Thymus (tissue), 11 donors: Measurements from ENCODE around the gene TNFAIP6. TPM values are rescaled to one million over a fixed set of nuclear protein-coding genes. Genes with fewer than 3 reads are reported as not detected.

Experiments
- DNase-seq, 9 donors: peaks; one replicate each; pipeline ENCODE4 v3.0.0-alpha.2; 2013; ENCODE audit warnings: low spot score in 9 of 9, low read depth in 6 of 9, missing footprints in 1 of 9
- H3K27ac ChIP-seq, 2 donors: one replicate each; pipeline ENCODE4 v1.5.1; 2013; ENCODE audit warnings: control low read depth in 1 of 2, low read depth in 1 of 2, low read length in 1 of 2, mild to moderate bottlenecking in 1 of 2, moderate library complexity in 1 of 2
- H3K27me3 ChIP-seq, 2 donors: one replicate each; pipeline ENCODE4 v1.5.1; 2013; ENCODE audit warnings: low read length in 1 of 2; ENCODE audit not compliant: control insufficient read depth in 2 of 2, insufficient read depth in 1 of 2
- H3K36me3 ChIP-seq, 2 donors: one replicate each; pipeline ENCODE4 v1.5.1; 2013; ENCODE audit warnings: low read length in 1 of 2, mild to moderate bottlenecking in 1 of 2, moderate library complexity in 1 of 2; ENCODE audit not compliant: control insufficient read depth in 2 of 2, insufficient read depth in 2 of 2
- H3K4me1 ChIP-seq, 2 donors: one replicate each; pipeline ENCODE4 v1.5.1; 2013; ENCODE audit warnings: low read length in 2 of 2; ENCODE audit not compliant: control insufficient read depth in 2 of 2, insufficient read depth in 2 of 2
- H3K4me3 ChIP-seq, 2 donors: one replicate each; pipeline ENCODE4 v1.5.1; 2013; ENCODE audit warnings: low read length in 2 of 2, control low read depth in 1 of 2, mild to moderate bottlenecking in 1 of 2
- H3K9me3 ChIP-seq, 2 donors: one replicate each; pipeline ENCODE4 v1.5.1; 2013; ENCODE audit warnings: low read length in 1 of 2, mild to moderate bottlenecking in 1 of 2; ENCODE audit not compliant: control insufficient read depth in 2 of 2, insufficient read depth in 1 of 2
- WGBS: extraction: QIAGEN DNeasy Blood & Tissue Kit; methylation state at CpG from one replicate; pipeline ENCODE4 v1.1.7; 2013; 5-methylcytosine and 5-hydroxymethylcytosine counted together
- polyA plus RNA-seq: library from polyadenylated mRNA; stranded (reverse); fragments of 200-250 nt; gene quantifications from one replicate; pipeline ENCODE4 v1.2.3, GENCODE V29; 2013
- total RNA-seq: library from RNA; stranded (reverse); fragments of 120-200 nt; gene quantifications from one replicate; pipeline ENCODE4 v1.2.4, GENCODE V29; 2013
- donor health status: healthy.

Gene TNFAIP6
- total and polyA plus RNA-seq, 2 donors, result 2.3 to 3.3 TPM

DNA sequence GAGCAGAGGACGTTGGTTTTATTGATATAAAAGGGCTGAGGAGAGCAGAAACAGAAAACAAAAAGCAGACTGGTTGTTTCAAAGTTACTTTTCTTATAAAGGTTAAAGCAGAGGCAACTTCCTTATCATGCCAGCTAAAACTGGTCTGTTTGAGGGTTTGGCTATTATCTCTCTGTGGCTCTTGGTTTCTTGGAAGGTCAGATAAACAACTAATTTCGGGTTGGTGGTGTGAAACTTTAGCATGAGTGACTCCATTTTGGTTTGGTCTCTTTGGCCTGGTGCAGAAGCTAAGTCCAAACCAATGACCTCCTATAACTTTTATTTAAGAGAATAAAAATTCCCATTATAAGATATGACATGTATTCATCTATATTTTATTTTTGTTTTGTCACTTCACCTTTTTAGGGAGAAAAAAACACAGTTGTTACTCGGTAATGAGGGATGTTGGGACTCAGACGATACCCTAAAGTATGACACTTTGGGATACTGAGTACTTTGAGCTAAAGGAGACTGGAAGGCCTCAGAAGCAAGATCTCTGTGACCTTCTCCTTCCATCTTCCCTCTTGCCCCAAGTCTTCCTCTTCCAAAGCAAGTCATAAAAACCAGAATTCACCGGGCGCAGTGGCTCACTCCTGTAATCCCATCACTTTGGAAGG, 23.3 kb downstream of the TNFAIP6 start:
- no peak for DNase-seq
- H3K4me3 ChIP-seq, result no peak overlapping the region
- H3K27ac ChIP-seq, result no peak overlapping the region
- H3K36me3 ChIP-seq, result no peaks in the 10 kb centered on the region
- 90% methylated on average over 6 of the region's 6 CpGs for WGBS
- peaks cover 0 to 2% of the 10 kb centered on the region in 2 donors for H3K4me1 ChIP-seq
- H3K27me3 ChIP-seq, result no peaks in the 10 kb centered on the region
- no peaks in the 10 kb centered on the region for H3K9me3 ChIP-seq

GRCh38 chr2:151381266-151381665, 23.9 kb downstream of the TNFAIP6 start:
- Histone ChIP-seq H3K27me3 (no peaks in the 10 kb centered on the region), H3K36me3 (no peaks in the 10 kb centered on the region), H3K27ac (no peak overlapping the region), H3K4me1 (peaks cover 0 to 2% of the 10 kb centered on the region in 2 donors), H3K9me3 (no peaks in the 10 kb centered on the region), H3K4me3 (no peak overlapping the region)
- DNase-seq, result no peak
- 96% methylated on average over 2 of the region's 2 CpGs for WGBS

- no peaks in the 10 kb centered on the region for H3K27me3 ChIP-seq
- no peaks in the 10 kb centered on the region for H3K9me3 ChIP-seq
- H3K27ac ChIP-seq, result no peak overlapping the region
- H3K4me3 ChIP-seq, result no peak overlapping the region
- 97% methylated on average over 4 of the region's 4 CpGs for WGBS
- no peaks in the 10 kb centered on the region for H3K4me1 ChIP-seq
- no peak for DNase-seq
- no peaks in the 10 kb centered on the region for H3K36me3 ChIP-seq
Measured at GRCh38 chr2:151388011-151388410, 30.6 kb downstream of the TNFAIP6 start.

DNA sequence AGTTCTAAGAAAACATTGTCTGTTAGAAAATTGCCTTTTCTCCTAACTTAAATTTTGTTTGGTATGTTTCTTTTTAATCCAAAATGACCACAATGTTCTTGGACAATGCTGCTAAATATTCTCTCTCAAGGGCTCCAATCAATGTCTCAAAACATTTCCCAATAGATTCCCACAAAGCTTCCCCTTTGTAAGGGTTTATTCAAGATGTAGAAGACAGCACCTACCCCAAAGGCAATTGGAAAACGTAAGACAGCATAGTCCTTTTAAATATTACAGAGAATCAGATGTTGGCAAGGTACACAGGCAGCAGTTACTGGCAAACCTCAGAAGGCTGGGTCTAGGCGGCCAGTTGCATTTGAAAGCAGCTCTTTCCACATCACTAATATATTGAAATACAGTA, 34.0 kb downstream of the TNFAIP6 start:
- DNase-seq, result no peak
- Histone ChIP-seq H3K4me1 (no peaks in the 10 kb centered on the region), H3K27ac (no peak overlapping the region), H3K27me3 (no peaks in the 10 kb centered on the region), H3K36me3 (no peaks in the 10 kb centered on the region), H3K9me3 (no peaks in the 10 kb centered on the region), H3K4me3 (no peak overlapping the region)
- 90% methylated on average over 2 of the region's 2 CpGs for WGBS

DNA sequence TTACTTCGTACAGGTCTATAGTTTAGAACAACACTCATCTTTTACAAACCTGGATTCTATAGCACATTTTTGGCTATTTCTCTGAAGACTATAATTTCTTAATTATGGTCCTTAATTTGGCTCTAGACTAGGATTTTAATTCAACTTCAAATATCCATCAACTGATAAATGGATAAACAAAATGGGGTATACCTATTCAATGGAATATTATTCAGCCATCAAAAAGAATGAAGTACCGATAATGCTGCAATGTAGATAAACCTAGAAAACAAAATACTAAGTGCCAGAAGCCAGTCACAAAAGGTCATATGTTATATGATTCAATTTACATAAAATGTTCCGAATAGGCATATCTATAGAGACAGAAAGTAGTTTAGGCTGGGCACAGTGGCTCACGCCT, 37.1 kb downstream of the TNFAIP6 start:
- Histone ChIP-seq H3K4me3 (no peak overlapping the region), H3K27me3 (no peaks in the 10 kb centered on the region), H3K27ac (no peak overlapping the region), H3K9me3 (no peaks in the 10 kb centered on the region), H3K4me1 (no peaks in the 10 kb centered on the region), H3K36me3 (no peaks in the 10 kb centered on the region)
- DNase-seq, result no peak
- WGBS, result 73% methylated on average over 4 of the region's 4 CpGs

- DNase-seq, result no peak
- WGBS, result 97% methylated on average over 4 of the region's 4 CpGs
- Histone ChIP-seq H3K27me3 (no peaks in the 10 kb centered on the region), H3K9me3 (no peaks in the 10 kb centered on the region), H3K4me3 (no peak overlapping the region), H3K4me1 (no peaks in the 10 kb centered on the region), H3K36me3 (no peaks in the 10 kb centered on the region), H3K27ac (no peak overlapping the region)
Measured at GRCh38 chr2:151395509-151396374, 38.4 kb downstream of the TNFAIP6 start.

- WGBS, result 93% methylated on average over 1 of the region's 1 CpG
- Histone ChIP-seq H3K27ac (no peak overlapping the region), H3K27me3 (no peaks in the 10 kb centered on the region), H3K9me3 (no peaks in the 10 kb centered on the region), H3K4me1 (no peaks in the 10 kb centered on the region), H3K36me3 (no peaks in the 10 kb centered on the region), H3K4me3 (no peak overlapping the region)
- no peak for DNase-seq
Measured at GRCh38 chr2:151399981-151400380, 42.6 kb downstream of the TNFAIP6 start.

- WGBS, result 98% methylated on average over 5 of the region's 5 CpGs
- Histone ChIP-seq H3K27ac (no peak overlapping the region), H3K27me3 (no peaks in the 10 kb centered on the region), H3K36me3 (no peaks in the 10 kb centered on the region), H3K4me1 (no peaks in the 10 kb centered on the region), H3K9me3 (no peaks in the 10 kb centered on the region), H3K4me3 (no peak overlapping the region)
- DNase-seq, result no peak
Measured at GRCh38 chr2:151401149-151401548, 43.8 kb downstream of the TNFAIP6 start.

GRCh38 chr2:151403914-151404313, 46.5 kb downstream of the TNFAIP6 start:
- Histone ChIP-seq H3K27me3 (no peaks in the 10 kb centered on the region), H3K4me3 (no peak overlapping the region), H3K4me1 (no peaks in the 10 kb centered on the region), H3K27ac (no peak overlapping the region), H3K9me3 (no peaks in the 10 kb centered on the region), H3K36me3 (no peaks in the 10 kb centered on the region)
- 90% methylated on average over 4 of the region's 4 CpGs for WGBS
- no peak for DNase-seq
